Suprapubic skin (tissue), 3 donors: Measurements from ENCODE around the gene KRTAP20-2.

Source experiments
- POLR2AphosphoS5 ChIP-seq, 3 donors: sonication (generic); formaldehyde crosslinking; IDR thresholded peaks; one replicate each; pipeline ENCODE4 v1.6.1; 2017; ENCODE audit warnings: antibody characterized with exemption in 3 of 3
- TF ChIP-seq, protein P1 (sequence below), 2 donors: fragments of 200-600 bp in 1 of 2; fragments of 450-650 bp in 1 of 2; sonication (generic) in 1 of 2; IDR thresholded peaks; one replicate each; pipeline ENCODE4 v1.5.1; 2016 to 2019; ENCODE audit warnings: antibody characterized with exemption in 2 of 2, mild to moderate bottlenecking in 1 of 2, moderate library complexity in 1 of 2

DNA sequence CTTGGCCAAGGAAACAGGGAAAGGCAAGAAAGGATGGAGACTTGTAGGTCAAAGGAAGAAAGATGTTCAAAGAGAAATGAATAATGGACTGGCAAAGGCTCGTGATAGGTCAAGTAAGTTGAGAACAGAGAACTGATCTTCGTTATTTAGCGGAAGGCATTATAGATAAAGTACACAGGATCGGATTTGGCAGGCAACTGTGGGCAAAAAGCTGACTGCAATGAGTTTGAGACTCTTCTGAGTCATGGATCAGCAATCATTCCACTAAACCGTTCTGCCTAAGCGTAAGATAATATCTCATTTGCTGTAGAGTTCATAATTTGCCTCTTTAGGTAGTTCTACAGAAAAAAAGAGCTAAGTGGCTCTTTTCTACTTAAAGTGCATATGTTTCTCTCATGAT is 49.5 kb downstream of the KRTAP20-2 start:
- TF ChIP-seq, protein P1, sequence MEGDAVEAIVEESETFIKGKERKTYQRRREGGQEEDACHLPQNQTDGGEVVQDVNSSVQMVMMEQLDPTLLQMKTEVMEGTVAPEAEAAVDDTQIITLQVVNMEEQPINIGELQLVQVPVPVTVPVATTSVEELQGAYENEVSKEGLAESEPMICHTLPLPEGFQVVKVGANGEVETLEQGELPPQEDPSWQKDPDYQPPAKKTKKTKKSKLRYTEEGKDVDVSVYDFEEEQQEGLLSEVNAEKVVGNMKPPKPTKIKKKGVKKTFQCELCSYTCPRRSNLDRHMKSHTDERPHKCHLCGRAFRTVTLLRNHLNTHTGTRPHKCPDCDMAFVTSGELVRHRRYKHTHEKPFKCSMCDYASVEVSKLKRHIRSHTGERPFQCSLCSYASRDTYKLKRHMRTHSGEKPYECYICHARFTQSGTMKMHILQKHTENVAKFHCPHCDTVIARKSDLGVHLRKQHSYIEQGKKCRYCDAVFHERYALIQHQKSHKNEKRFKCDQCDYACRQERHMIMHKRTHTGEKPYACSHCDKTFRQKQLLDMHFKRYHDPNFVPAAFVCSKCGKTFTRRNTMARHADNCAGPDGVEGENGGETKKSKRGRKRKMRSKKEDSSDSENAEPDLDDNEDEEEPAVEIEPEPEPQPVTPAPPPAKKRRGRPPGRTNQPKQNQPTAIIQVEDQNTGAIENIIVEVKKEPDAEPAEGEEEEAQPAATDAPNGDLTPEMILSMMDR (IDR thresholded peaks at IDR 0.05): no peak
- no peak for TF ChIP-seq POLR2AphosphoS5 (IDR thresholded peaks at IDR 0.05)
